Hindlimb muscle (tissue), 1 donor: ENCODE data around the gene RSPO3. TPM values are rescaled to one million over a fixed set of nuclear protein-coding genes. Genes with fewer than 3 reads are reported as not detected.

Source experiments
- DNase-seq: peaks from one replicate; pipeline ENCODE4 v3.0.0-alpha.2; 2013
- polyA plus RNA-seq: library from polyadenylated mRNA; unstranded; fragments of 120-200 nt; gene quantifications from one replicate; pipeline ENCODE4 v1.2.1, GENCODE V29; 2013; ENCODE audit not compliant: insufficient read length

RSPO3 gene
- polyA plus RNA-seq, 1 donor = 12.7 TPM

DNA sequence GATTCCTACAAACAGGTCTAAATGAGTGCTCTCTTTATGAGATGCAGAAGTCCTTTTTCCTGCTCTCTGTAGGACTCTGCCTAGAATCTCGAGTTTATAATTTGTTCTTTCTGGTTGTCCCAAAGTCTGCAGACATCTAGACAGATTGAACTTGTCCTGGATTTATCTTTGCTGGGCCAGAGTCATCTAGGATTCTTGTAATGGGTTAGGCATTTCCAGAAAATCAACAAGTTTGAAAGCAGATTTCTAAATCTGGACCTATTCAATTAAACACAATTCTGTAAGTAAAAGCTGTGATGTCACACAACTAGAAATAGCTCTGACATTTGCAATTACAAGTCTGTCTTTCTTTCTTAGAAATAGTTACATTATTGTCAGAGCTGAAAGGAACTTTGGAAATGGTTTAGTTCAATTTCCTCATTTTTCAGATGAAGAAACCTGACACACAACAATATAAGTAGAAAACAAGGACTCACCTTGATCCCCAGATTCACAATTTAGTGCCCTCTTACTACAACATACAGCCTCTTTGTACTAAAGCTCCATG lies 4.2 kb upstream of the RSPO3 start:
- no peak for DNase-seq

DNA sequence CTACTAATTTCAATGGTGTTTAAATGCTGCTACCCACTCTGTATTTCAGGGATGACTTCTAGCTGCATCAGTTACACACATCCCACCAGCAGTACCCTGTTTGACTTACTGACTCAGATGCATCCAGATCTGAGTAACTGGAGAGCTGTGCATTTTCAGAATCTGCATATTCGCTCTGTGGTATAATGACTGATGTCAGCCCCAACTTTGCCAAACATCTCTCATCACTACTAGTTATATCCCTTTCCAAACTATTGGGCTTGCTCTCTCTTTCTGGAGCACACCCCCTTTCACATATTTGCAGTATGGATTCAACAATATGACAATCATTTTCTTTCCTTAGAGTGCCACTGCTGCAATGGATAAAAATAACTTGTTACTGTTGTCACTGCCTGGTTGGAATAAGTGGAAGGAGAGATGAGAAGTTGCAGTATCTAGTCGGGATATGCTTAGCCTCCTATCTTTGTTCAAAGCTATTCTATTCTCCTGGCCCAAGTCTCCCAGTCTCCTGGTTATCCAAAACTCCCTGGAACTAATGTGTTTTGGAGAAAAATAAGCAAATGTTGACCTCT lies 3.3 kb upstream of the RSPO3 start:
- DNase-seq = no peak

DNA sequence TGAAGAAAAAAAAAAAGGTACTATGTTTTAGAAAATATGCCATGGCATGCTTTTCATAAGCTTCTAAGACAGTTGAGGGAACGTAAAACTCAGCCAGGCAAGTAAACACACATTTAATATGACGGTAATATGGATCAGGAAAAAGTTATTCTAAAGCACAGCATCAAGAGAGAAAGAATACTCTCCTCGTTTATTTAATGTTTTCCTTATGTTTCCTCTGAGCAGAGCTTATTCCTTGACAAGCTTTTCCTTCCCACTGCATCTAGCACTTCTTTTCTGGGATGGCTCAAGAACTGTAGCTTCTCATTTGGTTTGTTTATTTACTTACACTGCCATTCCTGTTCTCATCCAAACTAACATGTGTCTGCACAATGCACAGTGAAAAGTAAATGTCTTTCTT lies 2.7 kb upstream of the RSPO3 start:
- no peak for DNase-seq

- DNase-seq = no peak
Observed at GRCh38 chr6:127117979-127118297, 533 bp upstream of the RSPO3 start.

DNA sequence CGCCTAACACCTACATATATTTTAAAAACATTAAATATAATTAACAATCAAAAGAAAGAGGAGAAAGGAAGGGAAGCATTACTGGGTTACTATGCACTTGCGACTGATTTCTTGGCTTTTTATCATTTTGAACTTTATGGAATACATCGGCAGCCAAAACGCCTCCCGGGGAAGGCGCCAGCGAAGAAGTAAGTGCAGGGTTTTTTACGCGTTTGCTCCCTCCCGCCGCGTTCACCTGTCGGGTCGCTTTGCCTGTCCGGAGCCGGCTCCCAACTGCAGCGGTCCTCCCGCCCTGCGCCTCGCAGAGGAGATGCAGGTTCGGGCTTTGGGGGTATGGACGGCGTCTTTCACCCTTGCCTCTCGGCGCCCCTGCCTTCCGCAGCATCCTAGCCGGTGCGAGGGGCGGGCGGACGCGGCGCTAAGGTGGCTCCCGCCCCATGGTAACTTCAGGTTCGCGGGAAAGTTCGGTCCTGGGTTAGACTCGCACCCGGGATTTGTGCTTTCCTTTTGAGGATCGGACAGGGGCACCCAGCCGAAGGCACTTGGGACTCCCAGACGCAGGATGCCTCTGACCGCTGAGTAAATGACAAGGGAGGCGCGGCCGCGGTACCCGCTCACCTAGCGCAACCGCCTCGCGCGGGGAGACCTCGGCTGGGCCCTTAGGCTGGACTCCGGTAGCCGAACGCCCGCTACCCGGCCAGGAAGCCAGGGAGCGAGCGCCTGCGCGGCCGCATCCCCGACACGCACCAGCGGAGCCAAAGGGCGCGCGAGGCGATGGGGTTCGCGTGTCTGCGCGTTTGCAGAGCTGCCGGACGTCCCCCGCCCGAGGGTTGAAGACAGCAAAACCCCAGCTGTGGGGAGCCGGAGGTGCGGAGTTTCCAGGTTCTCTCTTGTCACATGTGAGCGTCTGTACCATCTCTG lies 891 bp downstream of the RSPO3 start:
- no peak for DNase-seq

DNA sequence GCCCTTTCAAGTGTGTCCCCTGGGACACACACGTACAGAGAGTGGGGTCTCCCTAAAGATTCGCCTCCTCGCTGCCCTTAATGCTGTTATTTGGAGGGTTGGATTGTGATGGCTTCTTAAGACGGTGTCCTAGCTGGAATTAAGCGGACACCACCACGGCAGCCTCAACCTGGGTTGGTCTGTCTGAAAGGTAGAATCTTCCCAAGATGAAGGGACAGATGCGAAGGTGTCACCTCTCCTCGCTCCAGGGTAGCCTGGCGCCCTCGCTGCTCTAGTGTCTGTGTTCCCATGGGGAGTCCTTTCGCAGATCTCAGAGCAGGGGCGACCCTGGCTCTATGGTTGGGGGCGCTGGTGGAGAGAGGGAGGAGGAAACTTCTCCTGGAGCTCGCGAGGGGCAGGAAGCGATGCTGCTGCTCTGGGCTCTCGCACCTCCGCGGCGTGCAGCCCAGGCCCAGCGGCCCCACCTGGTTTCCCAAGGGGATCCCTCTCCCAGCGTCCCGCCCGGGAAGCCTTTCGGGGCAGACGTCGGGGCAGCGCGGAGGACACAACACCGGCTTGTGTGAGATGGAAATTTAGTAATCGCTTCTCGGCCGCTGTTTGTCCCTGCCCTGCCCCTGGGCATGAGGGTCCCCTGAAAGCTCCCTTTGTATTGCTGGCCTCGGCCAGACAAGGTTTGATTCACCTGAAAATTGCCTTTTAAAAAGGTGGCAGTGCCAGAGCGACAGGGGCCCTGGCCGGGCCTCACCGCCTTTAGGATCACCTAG lies 1.7 kb downstream of the RSPO3 start:
- DNase-seq = peak; percentile 41

GRCh38 chr6:127120787-127121636 lies 2.5 kb downstream of the RSPO3 start:
- peak; percentile 84 for DNase-seq

- DNase-seq = no peak
Observed at GRCh38 chr6:127121637-127121960, 3.1 kb downstream of the RSPO3 start.

- DNase-seq = no peak
Observed at GRCh38 chr6:127124172-127124571, 5.7 kb downstream of the RSPO3 start.

- DNase-seq = no peak
Observed at GRCh38 chr6:127124680-127125079, 6.2 kb downstream of the RSPO3 start.

GRCh38 chr6:127128066-127128465 lies 9.6 kb downstream of the RSPO3 start:
- no peak for DNase-seq

- DNase-seq = no peak
Observed at GRCh38 chr6:127129251-127129650, 10.8 kb downstream of the RSPO3 start.

DNA sequence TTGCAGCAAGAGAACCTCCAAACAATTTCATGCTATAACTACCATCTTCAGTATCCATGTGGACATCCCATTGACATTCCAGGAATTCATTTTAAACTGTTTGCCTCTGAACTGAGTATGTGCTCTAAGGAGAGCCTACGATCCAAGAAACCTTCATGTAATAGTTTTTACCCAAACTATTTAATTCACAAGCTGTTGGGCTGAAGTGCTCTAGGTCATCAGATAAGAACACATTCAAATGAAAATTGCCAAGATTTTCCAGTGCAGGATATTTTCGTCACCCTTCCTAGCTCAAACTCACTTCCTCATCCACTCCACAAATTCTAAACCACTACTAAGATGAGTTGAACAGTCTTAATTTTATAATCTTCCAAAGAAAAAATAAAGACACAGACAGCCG lies 12.8 kb downstream of the RSPO3 start:
- no peak for DNase-seq

DNA sequence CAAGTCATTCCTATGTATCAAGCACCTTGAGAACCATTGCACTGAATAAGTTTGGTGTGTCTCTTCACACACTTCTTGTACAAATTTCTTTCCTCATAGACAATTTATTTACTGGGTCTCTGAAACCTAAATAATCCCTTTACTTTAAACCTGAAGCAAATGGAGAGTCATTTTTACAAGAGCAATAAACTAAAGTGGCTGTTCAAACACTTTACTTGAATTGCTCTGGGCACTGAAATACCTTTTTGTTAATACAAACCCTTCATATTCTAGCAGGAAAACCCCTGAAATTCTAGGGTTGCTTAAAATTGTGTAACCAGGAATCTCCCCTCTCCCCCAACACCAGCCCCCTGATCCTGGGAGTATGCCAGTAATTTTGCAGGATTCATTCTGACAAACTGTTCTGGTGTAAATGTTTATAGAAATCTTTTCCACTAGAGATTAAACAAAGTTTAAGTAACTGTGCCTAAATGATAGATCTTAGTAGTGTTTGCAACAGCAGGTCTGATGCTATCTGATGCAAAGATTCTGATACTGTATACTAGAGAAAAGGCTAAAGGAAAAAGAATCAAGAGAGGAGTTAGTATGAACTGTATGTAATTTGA lies 13.4 kb downstream of the RSPO3 start:
- DNase-seq = no peak

DNA sequence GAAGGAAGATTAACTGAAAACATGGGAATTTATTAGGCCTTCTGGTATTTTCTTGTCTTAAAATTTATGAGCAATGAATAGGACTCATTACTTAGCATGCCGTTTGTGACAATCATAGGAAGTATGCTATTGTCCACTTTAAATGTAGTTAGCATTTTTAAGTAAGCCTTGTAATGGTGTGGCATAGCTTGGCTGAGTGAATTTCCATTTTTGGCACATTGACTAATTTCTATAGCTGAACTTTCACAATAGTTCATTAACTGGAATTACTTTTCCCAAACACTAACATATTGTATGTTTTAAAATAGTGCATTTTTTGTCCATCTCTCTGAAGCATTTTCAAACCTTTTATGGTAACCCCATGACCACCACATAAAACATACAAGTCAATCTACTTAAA lies 15.7 kb downstream of the RSPO3 start:
- DNase-seq = no peak

GRCh38 chr6:127136786-127137185 lies 18.3 kb downstream of the RSPO3 start:
- no peak for DNase-seq

DNA sequence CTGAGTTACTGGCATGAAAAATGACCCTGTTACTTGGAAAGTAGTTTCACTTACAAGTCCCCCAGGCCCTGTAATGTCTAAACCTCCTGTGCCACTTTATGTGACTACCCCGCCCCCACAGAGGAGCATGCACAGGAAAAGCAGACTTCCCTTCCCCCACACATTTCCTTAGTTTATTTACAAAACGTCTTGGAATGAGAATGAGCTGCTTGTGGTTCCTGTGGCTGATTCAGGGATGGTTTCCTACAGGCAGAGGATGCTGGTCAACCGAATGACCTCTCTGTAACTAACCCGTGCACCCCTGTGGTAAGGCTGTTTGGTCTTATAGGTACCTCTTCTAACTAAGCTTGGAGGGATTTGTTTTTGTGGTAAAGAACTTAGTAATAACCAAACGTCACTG lies 28.5 kb downstream of the RSPO3 start:
- DNase-seq = no peak

DNA sequence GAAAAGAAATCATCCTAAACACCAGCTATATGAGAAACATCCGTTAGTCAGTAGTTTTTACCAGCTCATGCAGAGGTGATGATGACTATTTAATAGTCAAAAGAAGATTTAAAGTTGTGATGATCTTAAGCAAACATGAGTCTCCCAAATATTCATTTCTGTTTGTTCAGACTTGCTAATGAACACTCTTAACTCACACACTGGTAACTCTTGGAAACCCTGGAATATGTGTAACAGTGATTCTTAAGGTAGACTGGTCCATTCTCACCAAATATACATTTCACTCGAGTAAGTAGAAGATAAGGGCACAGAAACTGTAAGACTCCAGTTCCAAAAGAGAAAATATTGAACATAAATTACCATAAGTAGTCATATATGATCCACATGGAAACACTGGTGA lies 29.1 kb downstream of the RSPO3 start:
- no peak for DNase-seq

DNA sequence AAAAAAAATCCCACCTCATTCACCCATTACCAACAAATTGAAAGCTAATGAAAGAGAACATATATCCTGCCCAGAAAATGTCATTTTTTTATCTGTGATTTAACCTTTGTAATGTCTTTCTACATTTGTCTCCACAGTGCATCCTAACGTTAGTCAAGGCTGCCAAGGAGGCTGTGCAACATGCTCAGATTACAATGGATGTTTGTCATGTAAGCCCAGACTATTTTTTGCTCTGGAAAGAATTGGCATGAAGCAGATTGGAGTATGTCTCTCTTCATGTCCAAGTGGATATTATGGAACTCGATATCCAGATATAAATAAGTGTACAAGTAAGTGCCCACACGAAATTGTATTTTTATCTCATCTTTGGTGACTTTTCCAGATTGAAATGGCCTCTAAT lies 30.0 kb downstream of the RSPO3 start:
- DNase-seq = no peak

DNA sequence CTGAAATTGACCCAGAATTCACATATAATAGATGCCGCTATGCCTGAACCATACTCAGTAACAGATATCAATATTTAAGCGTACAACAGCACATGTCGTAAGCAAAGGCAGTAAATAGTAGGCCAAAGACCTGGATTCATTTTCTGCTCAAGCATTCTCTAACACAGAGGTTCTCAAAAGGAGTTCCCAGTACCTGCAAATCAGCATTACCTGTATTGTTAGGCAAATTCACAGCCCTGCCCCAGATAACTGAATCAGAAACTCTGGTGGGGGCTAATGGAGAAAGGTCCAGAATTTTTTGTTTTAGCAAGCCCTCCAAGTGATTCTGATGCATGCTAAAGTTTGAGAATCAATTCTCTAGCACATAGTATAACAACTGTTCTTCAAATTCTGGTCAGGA lies 36.0 kb downstream of the RSPO3 start:
- no peak for DNase-seq

DNA sequence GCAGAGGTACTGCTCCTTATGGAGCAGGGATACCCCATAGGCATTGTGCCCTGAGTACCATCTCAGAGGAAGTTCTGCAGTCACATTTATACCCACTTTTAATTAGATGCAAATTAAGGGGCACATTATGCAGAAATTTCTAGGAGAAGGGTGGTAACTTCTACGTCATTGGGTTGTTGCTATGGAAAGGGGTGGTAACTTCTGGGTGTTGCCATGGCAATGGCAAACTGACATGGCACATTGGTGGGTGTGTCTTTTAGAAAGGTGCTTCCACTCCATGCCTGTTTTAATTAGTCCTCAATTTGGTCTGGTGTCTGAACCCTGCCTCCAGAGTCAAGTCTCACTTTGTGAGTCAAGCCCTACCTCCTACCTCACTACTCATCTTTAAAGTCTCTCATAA lies 42.0 kb downstream of the RSPO3 start:
- no peak for DNase-seq

GRCh38 chr6:127162836-127163235 lies 44.4 kb downstream of the RSPO3 start:
- no peak for DNase-seq
